MM.1S (cell line): Measurements from ENCODE around the gene CCDC17.

ENCODE experiments used
- DNase-seq: peaks from one replicate; pipeline ENCODE4 v3.0.0-alpha.2; 2015
- H2AFZ ChIP-seq: fragments of 300-600 bp; sonication (generic); 2 replicates; pipeline ENCODE4 v1.6.0; 2016; ENCODE audit warnings: antibody characterized with exemption, low read length
- H3F3A ChIP-seq: fragments of 300-600 bp; sonication (generic); 2 replicates; pipeline ENCODE4 v1.6.1; 2016; ENCODE audit warnings: mild to moderate bottlenecking, antibody characterized with exemption, low read length, moderate library complexity, mixed read lengths; ENCODE audit not compliant: insufficient read depth
- H3K27ac ChIP-seq: fragments of 300-600 bp; sonication (generic); 2 replicates; pipeline ENCODE4 v1.5.1; 2016; ENCODE audit warnings: mild to moderate bottlenecking, low read length
- H3K27me3 ChIP-seq: fragments of 300-600 bp; sonication (generic); replicated peaks from 2 replicates; pipeline ENCODE4 v1.6.0; 2016; ENCODE audit warnings: low read length; ENCODE audit not compliant: insufficient read depth
- H3K36me3 ChIP-seq: fragments of 300-600 bp; sonication (generic); replicated peaks from 2 replicates; pipeline ENCODE4 v1.6.1; 2016; ENCODE audit warnings: mild to moderate bottlenecking, low read length, mixed read lengths; ENCODE audit not compliant: insufficient read depth
- H3K4me1 ChIP-seq: fragments of 300-600 bp; sonication (generic); 2 replicates; pipeline ENCODE4 v1.6.1; 2016; ENCODE audit warnings: low read length, mixed read lengths
- H3K4me2 ChIP-seq: fragments of 300-600 bp; sonication (generic); 2 replicates; pipeline ENCODE4 v1.6.0; 2016; ENCODE audit warnings: low read depth, low read length
- H3K4me3 ChIP-seq: fragments of 300-600 bp; sonication (generic); 2 replicates; pipeline ENCODE4 v1.5.1; 2016; ENCODE audit warnings: low read length, mixed read lengths
- H3K79me2 ChIP-seq: fragments of 300-600 bp; sonication (generic); 2 replicates; pipeline ENCODE4 v1.6.1; 2016; ENCODE audit warnings: mixed run types, low read length, mixed read lengths
- H3K9ac ChIP-seq: fragments of 300-600 bp; sonication (generic); 2 replicates; pipeline ENCODE4 v1.6.1; 2016; ENCODE audit warnings: low read length, mixed read lengths
- H3K9me2 ChIP-seq: fragments of 300-600 bp; sonication (generic); replicated peaks from 2 replicates; pipeline ENCODE4 v1.6.1; 2016; ENCODE audit warnings: mild to moderate bottlenecking, low read length, mixed read lengths; ENCODE audit not compliant: insufficient read depth
- H3K9me3 ChIP-seq: fragments of 300-600 bp; sonication (generic); replicated peaks from 2 replicates; pipeline ENCODE4 v1.6.1; 2016; ENCODE audit warnings: mild to moderate bottlenecking, low read length, mixed read lengths; ENCODE audit not compliant: insufficient read depth
- H4K20me1 ChIP-seq: fragments of 300-600 bp; sonication (generic); 2 replicates; pipeline ENCODE4 v1.6.1; 2016; ENCODE audit warnings: mild to moderate bottlenecking, low read length, moderate library complexity, mixed read lengths; ENCODE audit not compliant: insufficient read depth
- EZH2 ChIP-seq: fragments of 300-600 bp; sonication (generic); optimal IDR thresholded peaks from 2 replicates; pipeline ENCODE3; 2017; ENCODE audit warnings: low read depth, mild to moderate bottlenecking, antibody characterized with exemption, low read length, mixed read lengths
- EZH2phosphoT487 ChIP-seq: fragments of 300-600 bp; sonication (generic); IDR thresholded peaks from 2 replicates; pipeline ENCODE4 v1.6.1; 2018; ENCODE audit warnings: antibody characterized with exemption, low read length
- TF ChIP-seq, protein P1 (sequence below): fragments of 300-600 bp; sonication (generic); IDR thresholded peaks from 2 replicates; pipeline ENCODE4 v1.5.1; 2016; ENCODE audit warnings: antibody characterized with exemption, low read length, mixed read lengths

Gene CCDC17

DNA sequence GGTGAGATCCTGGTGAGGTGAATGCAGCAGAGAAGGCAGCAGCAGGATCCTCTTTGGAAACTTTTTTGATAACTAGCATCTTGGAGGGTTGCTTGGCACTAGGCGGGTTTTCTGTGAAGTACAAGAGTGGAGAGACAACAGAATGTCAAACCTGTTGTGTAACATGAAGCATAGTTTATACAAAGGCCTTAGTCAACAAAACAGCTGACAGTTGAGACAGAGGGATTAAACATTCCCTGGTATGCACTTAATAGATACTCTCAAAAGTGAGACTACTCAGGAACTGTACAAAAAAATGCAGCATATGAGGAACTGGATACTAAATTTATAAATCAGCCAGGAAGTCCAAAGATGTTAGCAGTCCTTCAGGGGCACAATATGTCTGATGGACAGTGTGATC is 16.4 kb upstream of the CCDC17 start:
- peaks cover 8% of the 10 kb centered on the region; the same call in 1 of the 2 replicates for H3K4me1 ChIP-seq
- H3K9ac ChIP-seq, result no peak overlapping the region
- H3K27me3 ChIP-seq, result no peaks in the 10 kb centered on the region
- H3F3A ChIP-seq, result no peaks in the 10 kb centered on the region
- no peak overlapping the region for H2AFZ ChIP-seq
- no peaks in the 10 kb centered on the region for H3K79me2 ChIP-seq
- no peaks in the 10 kb centered on the region for H4K20me1 ChIP-seq
- H3K9me3 ChIP-seq, result no peaks in the 10 kb centered on the region
- no peak for DNase-seq
- no peaks in the 10 kb centered on the region for H3K9me2 ChIP-seq
- H3K4me3 ChIP-seq, result no peak overlapping the region
- TF ChIP-seq EZH2 (no peak), EZH2phosphoT487 (no peak)
- TF ChIP-seq, protein P1, sequence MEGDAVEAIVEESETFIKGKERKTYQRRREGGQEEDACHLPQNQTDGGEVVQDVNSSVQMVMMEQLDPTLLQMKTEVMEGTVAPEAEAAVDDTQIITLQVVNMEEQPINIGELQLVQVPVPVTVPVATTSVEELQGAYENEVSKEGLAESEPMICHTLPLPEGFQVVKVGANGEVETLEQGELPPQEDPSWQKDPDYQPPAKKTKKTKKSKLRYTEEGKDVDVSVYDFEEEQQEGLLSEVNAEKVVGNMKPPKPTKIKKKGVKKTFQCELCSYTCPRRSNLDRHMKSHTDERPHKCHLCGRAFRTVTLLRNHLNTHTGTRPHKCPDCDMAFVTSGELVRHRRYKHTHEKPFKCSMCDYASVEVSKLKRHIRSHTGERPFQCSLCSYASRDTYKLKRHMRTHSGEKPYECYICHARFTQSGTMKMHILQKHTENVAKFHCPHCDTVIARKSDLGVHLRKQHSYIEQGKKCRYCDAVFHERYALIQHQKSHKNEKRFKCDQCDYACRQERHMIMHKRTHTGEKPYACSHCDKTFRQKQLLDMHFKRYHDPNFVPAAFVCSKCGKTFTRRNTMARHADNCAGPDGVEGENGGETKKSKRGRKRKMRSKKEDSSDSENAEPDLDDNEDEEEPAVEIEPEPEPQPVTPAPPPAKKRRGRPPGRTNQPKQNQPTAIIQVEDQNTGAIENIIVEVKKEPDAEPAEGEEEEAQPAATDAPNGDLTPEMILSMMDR, result no peak
- no peak overlapping the region for H3K4me2 ChIP-seq
- H3K27ac ChIP-seq, result no peak overlapping the region
- peaks cover 6% of the 10 kb centered on the region; the same call in 1 of the 2 replicates for H3K36me3 ChIP-seq

DNA sequence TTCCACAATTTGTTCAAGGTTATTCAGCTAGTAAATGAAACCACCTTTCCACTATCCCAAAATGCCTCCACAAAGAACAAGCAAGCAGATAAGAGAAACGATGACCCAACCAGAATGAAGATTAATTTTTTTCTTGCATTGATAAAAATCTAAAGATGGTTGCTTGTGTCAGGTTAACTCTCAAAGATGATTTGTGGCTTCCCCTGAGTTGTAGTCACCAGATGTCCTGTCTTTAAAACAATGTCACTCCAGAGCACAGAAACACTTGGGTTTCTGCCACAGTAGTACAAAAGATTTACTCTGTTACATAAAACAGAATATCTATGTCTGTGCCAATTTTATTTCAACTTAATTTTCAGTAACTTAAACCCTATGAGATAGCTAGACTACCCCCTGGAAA is 11.4 kb upstream of the CCDC17 start:
- Histone ChIP-seq H3F3A (no peaks in the 10 kb centered on the region), H3K4me1 (no peaks in the 10 kb centered on the region), H3K4me3 (no peak overlapping the region), H4K20me1 (no peaks in the 10 kb centered on the region), H3K27me3 (no peaks in the 10 kb centered on the region), H3K79me2 (no peaks in the 10 kb centered on the region), H3K4me2 (no peak overlapping the region), H3K27ac (no peak overlapping the region), H3K36me3 (peaks cover 9% of the 10 kb centered on the region), H3K9me2 (no peaks in the 10 kb centered on the region), H3K9ac (no peak overlapping the region), H2AFZ (no peak overlapping the region), H3K9me3 (no peaks in the 10 kb centered on the region)
- TF ChIP-seq, protein P1, result no peak
- TF ChIP-seq EZH2 (no peak), EZH2phosphoT487 (no peak)
- no peak for DNase-seq

DNA sequence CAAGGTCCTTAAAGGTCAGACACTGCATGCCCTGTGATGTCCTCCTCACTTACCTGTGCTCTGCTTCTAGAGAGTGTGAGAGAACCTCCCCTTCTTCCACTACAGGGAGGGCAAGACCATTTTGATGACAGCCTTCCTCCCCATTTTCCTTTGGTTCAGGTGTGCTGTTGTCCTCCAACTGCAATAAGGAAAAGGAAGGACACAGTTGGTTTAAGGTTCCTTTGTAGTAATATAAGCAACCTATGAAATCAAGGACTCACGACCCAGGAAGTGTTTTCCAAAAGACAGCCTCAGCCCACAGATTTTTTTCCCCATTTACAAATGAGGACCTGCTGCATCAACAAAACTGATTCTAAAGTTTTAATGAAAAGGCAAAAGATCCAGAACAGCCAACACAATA is 6.6 kb upstream of the CCDC17 start:
- no peak overlapping the region for H2AFZ ChIP-seq
- DNase-seq, result no peak
- no peaks in the 10 kb centered on the region for H3K9me2 ChIP-seq
- no peak overlapping the region for H3K4me2 ChIP-seq
- no peaks in the 10 kb centered on the region for H3K79me2 ChIP-seq
- no peak overlapping the region for H3K27ac ChIP-seq
- H3F3A ChIP-seq, result no peaks in the 10 kb centered on the region
- H3K9me3 ChIP-seq, result no peaks in the 10 kb centered on the region
- peaks cover 5% of the 10 kb centered on the region; the same call in 1 of the 2 replicates for H3K36me3 ChIP-seq
- no peak overlapping the region for H3K9ac ChIP-seq
- H4K20me1 ChIP-seq, result no peaks in the 10 kb centered on the region
- H3K4me3 ChIP-seq, result no peak overlapping the region
- H3K27me3 ChIP-seq, result no peaks in the 10 kb centered on the region
- no peaks in the 10 kb centered on the region for H3K4me1 ChIP-seq
- TF ChIP-seq EZH2 (no peak), EZH2phosphoT487 (no peak)
- TF ChIP-seq, protein P1, result no peak
